ENCODE data around the gene FITM2.

- no peak for TF ChIP-seq CTCF (IDR thresholded peaks at IDR 0.05)
- TF ChIP-seq POLR2A (IDR thresholded peaks at IDR 0.05; ENCODE audit: low read depth): no peak
Measured at GRCh38 chr20:44360221-44360620, 49.2 kb upstream of the FITM2 start.
